ENCODE measurements around the gene NKX6-1. TPM values are rescaled to one million over a fixed set of nuclear protein-coding genes. Genes with fewer than 3 reads are reported as not detected.

NKX6-1 gene
- total and polyA plus RNA-seq, 10 donors: not detected

- Histone ChIP-seq H3K27ac (no peak overlapping the region), H3K4me1 (peaks cover 8 to 18% (median 11%) of the 10 kb centered on the region in 6 donors), H3K27me3 (replicated peaks in 1 of 7) (peaks cover 6 to 99% (median 93%) of the 10 kb centered on the region in 7 donors), H3K4me3 (no peak overlapping the region), H3K9me3 (peaks cover 0 to 7% (median 0%) of the 10 kb centered on the region in 8 donors), H3K36me3 (no peaks in the 10 kb centered on the region)
- intact Hi-C loops (cut with DNase I; ENCODE audit: low total_unique reads): no loop called here
- no peak for DNase-seq
- TF ChIP-seq POLR2AphosphoS5 (IDR thresholded peaks at IDR 0.05) (no peak), CTCF (IDR thresholded peaks at IDR 0.05 in 8 of 11, conservative IDR thresholded peaks at IDR 0.05 in 3 of 11) (no peak), POLR2A (IDR thresholded peaks at IDR 0.05) (no peak)
- WGBS, 5 donors: 16 to 39% (median 27%) methylated on average over 1 of the region's 1 CpG
Measured at GRCh38 chr4:84490663-84491062, 8.4 kb downstream of the NKX6-1 start.

- no peak for DNase-seq
- peaks cover 7 to 99% (median 91%) of the 10 kb centered on the region in 7 donors for H3K27me3 ChIP-seq (replicated peaks in 1 of 7)
- peaks cover 4 to 31% (median 17%) of the 10 kb centered on the region in 6 donors for H3K4me1 ChIP-seq
- 8 to 18% (median 11%) methylated on average over 4 of the region's 4 CpGs for WGBS, 5 donors
- H3K9me3 ChIP-seq: peaks cover 0 to 6% (median 0%) of the 10 kb centered on the region in 8 donors
- intact Hi-C loops (cut with DNase I; ENCODE audit: low total_unique reads): no loop called here
- H3K36me3 ChIP-seq: no peaks in the 10 kb centered on the region
- TF ChIP-seq CTCF (IDR thresholded peaks at IDR 0.05 in 8 of 11, conservative IDR thresholded peaks at IDR 0.05 in 3 of 11) (no peak), POLR2AphosphoS5 (IDR thresholded peaks at IDR 0.05) (no peak), POLR2A (IDR thresholded peaks at IDR 0.05) (no peak)
- no peak overlapping the region for H3K27ac ChIP-seq
- no peak overlapping the region for H3K4me3 ChIP-seq
Measured at GRCh38 chr4:84484236-84484635, 14.9 kb downstream of the NKX6-1 start.

- no peak for DNase-seq
- peaks cover 7 to 100% (median 88%) of the 10 kb centered on the region in 7 donors for H3K27me3 ChIP-seq (replicated peaks in 1 of 7)
- H3K4me3 ChIP-seq: peak overlapping the region in 2 of 8 donors; percentile 13 to 48
- 8 to 13% (median 12%) methylated on average over 15 to 20 of the region's 20 CpGs for WGBS, 5 donors
- peaks cover 0 to 6% (median 0%) of the 10 kb centered on the region in 8 donors for H3K9me3 ChIP-seq
- TF ChIP-seq CTCF (IDR thresholded peaks at IDR 0.05 in 8 of 11, conservative IDR thresholded peaks at IDR 0.05 in 3 of 11) (no peak), POLR2AphosphoS5 (IDR thresholded peaks at IDR 0.05) (no peak), POLR2A (IDR thresholded peaks at IDR 0.05) (no peak)
- intact Hi-C loops (cut with DNase I; ENCODE audit: low total_unique reads): no loop called here
- H3K36me3 ChIP-seq: no peaks in the 10 kb centered on the region
- no peak overlapping the region for H3K27ac ChIP-seq
- H3K4me1 ChIP-seq: peaks cover 4 to 31% (median 17%) of the 10 kb centered on the region in 6 donors
Measured at GRCh38 chr4:84483688-84484087, 15.4 kb downstream of the NKX6-1 start.

- TF ChIP-seq POLR2A (IDR thresholded peaks at IDR 0.05) (no peak), CTCF (IDR thresholded peaks at IDR 0.05 in 8 of 11, conservative IDR thresholded peaks at IDR 0.05 in 3 of 11) (peak in 3 of 11 experiments; percentile 22 to 30 (median 25))
- Histone ChIP-seq H3K27ac (no peak overlapping the region), H3K27me3 (replicated peaks in 1 of 7) (peaks cover 7 to 98% (median 80%) of the 10 kb centered on the region in 7 donors), H3K9me3 (peaks cover 0 to 6% (median 0%) of the 10 kb centered on the region in 8 donors), H3K4me1 (peaks cover 4 to 31% (median 17%) of the 10 kb centered on the region in 6 donors), H3K36me3 (no peaks in the 10 kb centered on the region), H3K4me3 (peak overlapping the region in 6 of 8 donors; percentile 1 to 48 (median 17))
- WGBS, 5 donors: 7 to 22% (median 9%) methylated on average over 31 to 69 of the region's 69 CpGs
- DNase-seq: no peak
- intact Hi-C loops (cut with DNase I; ENCODE audit: low total_unique reads): no loop called here
Measured at GRCh38 chr4:84482564-84483563, 16.2 kb downstream of the NKX6-1 start.

All from spleen (tissue), 11 donors.